Right lobe of liver (tissue), 6 donors: ENCODE measurements around the gene MAPK12. TPM values are rescaled to one million over a fixed set of nuclear protein-coding genes. Genes with fewer than 3 reads are reported as not detected.

Experiments
- ATAC-seq, 4 donors: fragments of 200-7000 bp; cut with Tn5 transposase; one replicate each; pipeline ENCODE4 v1.9.1; 2020; ENCODE audit warnings: mild to moderate bottlenecking in 4 of 4, moderate library complexity in 4 of 4
- DNase-seq, 3 donors: peaks; one replicate each; pipeline ENCODE4 v3.0.0-alpha.2; 2020
- H3K27ac ChIP-seq, 3 donors: fragments of 200-600 bp; one replicate each; pipeline ENCODE4 v1.8.0; 2022
- H3K27me3 ChIP-seq, 2 donors: fragments of 200-600 bp; one replicate each; pipeline ENCODE4 v1.8.0; 2022
- H3K36me3 ChIP-seq, 4 donors: fragments of 200-600 bp; sonication (generic) in 1 of 4; one replicate each; pipeline versions ENCODE4 v1.5.1 to v1.8.0; 2017 to 2022; ENCODE audit warnings: control low read depth in 1 of 4
- H3K4me1 ChIP-seq, 4 donors: fragments of 200-600 bp; sonication (generic) in 1 of 4; one replicate each; pipeline versions ENCODE4 v1.5.1 to v1.8.0; 2017 to 2022; ENCODE audit warnings: control low read depth in 1 of 4
- H3K4me3 ChIP-seq, 3 donors: fragments of 200-600 bp; one replicate each; pipeline ENCODE4 v1.8.0; 2022
- H3K9me3 ChIP-seq, 4 donors: fragments of 200-600 bp; sonication (generic) in 1 of 4; one replicate each; pipeline versions ENCODE4 v1.5.1 to v1.8.0; 2017 to 2022; ENCODE audit warnings: control low read depth in 1 of 4
- CTCF ChIP-seq, 4 donors: fragments of 200-600 bp in 3 of 4; fragments of 450-650 bp in 1 of 4; IDR thresholded peaks; one replicate each; pipeline versions ENCODE4 v1.5.1 to v1.8.0; 2016 to 2022; ENCODE audit warnings: antibody characterized with exemption in 4 of 4, mild to moderate bottlenecking in 2 of 4
- POLR2A ChIP-seq: fragments of 450-650 bp; IDR thresholded peaks from one replicate; pipeline ENCODE4 v1.6.1; 2017; ENCODE audit warnings: antibody characterized with exemption, mild to moderate bottlenecking
- WGBS: methylation state at CpG from one replicate; pipeline ENCODE4 v1.1.6; 2018; ENCODE audit warnings: low coverage, low lambda C conversion rate; ENCODE audit not compliant: insufficient coverage; ENCODE audit errors: missing lambda C conversion rate; 5-methylcytosine and 5-hydroxymethylcytosine counted together
- intact Hi-C, 2 donors: fragments of 100-400 bp; cut with DNase I; formaldehyde crosslinking; loops; one replicate each; pipeline versions ENCODE4 v1.11.2 to v1.14.1; 2022
- total RNA-seq, 6 experiments: library from RNA; depleted of rRNA in 2 of 6; stranded (reverse); fragments of >200 nt in 2 of 6; fragmentation: NEBNext Ultra II Directional in 3 of 6; extraction: Animal tissue kit (Norgen Biotek cat#: 25700) in 3 of 6; gene quantifications; one replicate each; pipeline versions ENCODE4 v1.1.0 to v1.2.4, GENCODE V29; 2016 to 2023
- donor health status: DM: no; HTN: yes; CAD: no.
- donor health status: DM: no; HTN: no; CAD: no.
- donor health status: DM: no; HTN: no; CAD: no.
- donor health status: DM: no; HTN: yes; CAD: no.
- donor health status: DM: no; HTN: yes; CAD: no.

MAPK12 gene
- total RNA-seq, 6 experiments from 2014 or later = 2.1 to 7.6 (median 3.6) TPM

- Histone ChIP-seq H3K4me1 (peaks cover 0 to 89% (median 41%) of the 10 kb centered on the region in 4 donors), H3K4me3 (peak overlapping the region in 2 of 3 donors; percentile 75), H3K27ac (peak overlapping the region in 1 of 3 donors; percentile 70), H3K27me3 (no peaks in the 10 kb centered on the region), H3K9me3 (no peaks in the 10 kb centered on the region), H3K36me3 (no peaks in the 10 kb centered on the region)
- TF ChIP-seq POLR2A (no peak), CTCF (IDR thresholded peaks at IDR 0.05) (no peak)
- DNase-seq (peak in 2 of 3 donors; percentile 83 to 85), ATAC-seq (peak; percentile 2 to 34 (median 18))
- WGBS = 23% methylated on average over 12 of the region's 29 CpGs
- intact Hi-C loops = no loop called here
These were observed 35.4 kb upstream of the MAPK12 start for GRCh38 chr22:50296658-50297490.

- Histone ChIP-seq H3K9me3 (no peaks in the 10 kb centered on the region), H3K36me3 (peaks cover 0 to 11% (median 8%) of the 10 kb centered on the region in 4 donors), H3K4me3 (peak overlapping the region; percentile 39 to 49 (median 46)), H3K27me3 (no peaks in the 10 kb centered on the region), H3K27ac (peak overlapping the region; percentile 66 to 77 (median 76)), H3K4me1 (peaks cover 0 to 70% (median 34%) of the 10 kb centered on the region in 4 donors)
- no peak for DNase-seq
- 0% methylated on average over 1 of the region's 5 CpGs for WGBS
- intact Hi-C loops = no loop called here
- ATAC-seq = peak in 2 of 4 donors; percentile 1
- TF ChIP-seq POLR2A (no peak), CTCF (IDR thresholded peaks at IDR 0.05) (no peak)
These were observed 32.8 kb upstream of the MAPK12 start for GRCh38 chr22:50294319-50294656.

- H3K27ac ChIP-seq = peak overlapping the region; percentile 66 to 77 (median 76)
- ATAC-seq = peak; percentile 79 to 85 (median 82)
- WGBS = 0% methylated on average over 5 of the region's 42 CpGs
- TF ChIP-seq POLR2A (peak; percentile 70), CTCF (IDR thresholded peaks at IDR 0.05) (peak in 1 of 4 donors; percentile 16)
- intact Hi-C loops = no loop called here
- peak; percentile 89 to 95 (median 93) for DNase-seq
- peaks cover 2 to 17% (median 13%) of the 10 kb centered on the region in 4 donors for H3K36me3 ChIP-seq
- H3K9me3 ChIP-seq = no peaks in the 10 kb centered on the region
- no peaks in the 10 kb centered on the region for H3K27me3 ChIP-seq
- H3K4me1 ChIP-seq = peaks cover 0 to 67% (median 33%) of the 10 kb centered on the region in 4 donors
- H3K4me3 ChIP-seq = peak overlapping the region; percentile 39 to 49 (median 46)
These were observed 32.2 kb upstream of the MAPK12 start for GRCh38 chr22:50293441-50294318.

GRCh38 chr22:50292643-50293440 is 31.4 kb upstream of the MAPK12 start:
- DNase-seq = no peak
- Histone ChIP-seq H3K27me3 (no peaks in the 10 kb centered on the region), H3K9me3 (no peaks in the 10 kb centered on the region), H3K4me3 (peak overlapping the region; percentile 39 to 49 (median 46)), H3K4me1 (peaks cover 0 to 59% (median 28%) of the 10 kb centered on the region in 4 donors), H3K36me3 (peaks cover 6 to 25% (median 18%) of the 10 kb centered on the region in 4 donors), H3K27ac (peak overlapping the region; percentile 66 to 77 (median 76))
- TF ChIP-seq POLR2A (no peak), CTCF (IDR thresholded peaks at IDR 0.05) (no peak)
- WGBS = 20% methylated on average over 6 of the region's 29 CpGs
- intact Hi-C loops = no loop called here
- ATAC-seq = no peak
